Activated CD4-positive, alpha-beta T cell treated with anti-CD3 and anti-CD28 coated beads for 24 hours (primary cell): Measurements from ENCODE around the gene SLC25A23.

Experiments
- DNase-seq, 2 donors: peaks; one replicate each; pipeline ENCODE4 v3.0.0-alpha.2; 2020; ENCODE audit warnings: low read depth in 2 of 2

Gene SLC25A23

GRCh38 chr19:6481541-6482342 lies 22.1 kb upstream of the SLC25A23 start, which contains the start of gene DENND1C:
TSS of gene DENND1C (minus strand) at chr19:6481787. CDS start at chr19:6481695, 92 bp downstream.
- DNase-seq = peak; percentile 34 to 49

- DNase-seq = no peak
Measured at GRCh38 chr19:6480848-6481415, 21.3 kb upstream of the SLC25A23 start.

- DNase-seq = no peak
Measured at GRCh38 chr19:6479836-6480398, 20.3 kb upstream of the SLC25A23 start.

- no peak for DNase-seq
Measured at GRCh38 chr19:6478815-6479214, 19.2 kb upstream of the SLC25A23 start.

GRCh38 chr19:6476896-6477431 lies 17.4 kb upstream of the SLC25A23 start:
- no peak for DNase-seq

- DNase-seq = peak; percentile 52 to 55
Measured at GRCh38 chr19:6476155-6476895, 16.7 kb upstream of the SLC25A23 start.

GRCh38 chr19:6475321-6476108 lies 15.9 kb upstream of the SLC25A23 start:
- no peak for DNase-seq

GRCh38 chr19:6473647-6474046 lies 14.1 kb upstream of the SLC25A23 start:
- no peak for DNase-seq

- no peak for DNase-seq
Measured at GRCh38 chr19:6472713-6473112, 13.1 kb upstream of the SLC25A23 start.

- DNase-seq = no peak
Measured at GRCh38 chr19:6471076-6471475, 11.5 kb upstream of the SLC25A23 start.

GRCh38 chr19:6470173-6470572 lies 10.6 kb upstream of the SLC25A23 start:
- DNase-seq = no peak

- no peak for DNase-seq
Measured at GRCh38 chr19:6467384-6467783, 7.8 kb upstream of the SLC25A23 start.

GRCh38 chr19:6466526-6467248 lies 7.1 kb upstream of the SLC25A23 start:
- no peak for DNase-seq

- no peak for DNase-seq
Measured at GRCh38 chr19:6465663-6466062, 6.1 kb upstream of the SLC25A23 start.

- no peak for DNase-seq
Measured at GRCh38 chr19:6465006-6465405, 5.4 kb upstream of the SLC25A23 start.

GRCh38 chr19:6464070-6464873 lies 4.7 kb upstream of the SLC25A23 start, which contains the start of gene CRB3:
TSS of gene CRB3 (plus strand) at chr19:6464271. CDS start at chr19:6464702, 431 bp downstream.
- no peak for DNase-seq

- DNase-seq = peak; percentile 96
Measured at GRCh38 chr19:6460099-6460884, 700 bp upstream of the SLC25A23 start.

GRCh38 chr19:6458695-6459261 lies 814 bp downstream of the SLC25A23 start:
- no peak for DNase-seq
